Transverse colon (tissue), 4 donors: ENCODE data around the gene NTMT2.

Experiments used
- EP300 ChIP-seq: sonication (generic); formaldehyde crosslinking; IDR thresholded peaks from one replicate; pipeline ENCODE4 v1.6.1; 2017; ENCODE audit warnings: antibody characterized with exemption, low read depth
- POLR2A ChIP-seq: fragments of 450-650 bp; IDR thresholded peaks from one replicate; pipeline ENCODE4 v1.6.1; 2016; ENCODE audit warnings: antibody characterized with exemption, mild to moderate bottlenecking, moderate library complexity
- POLR2AphosphoS5 ChIP-seq, 3 donors: sonication (generic); formaldehyde crosslinking; IDR thresholded peaks; one replicate each; pipeline ENCODE4 v1.6.1; 2016; ENCODE audit warnings: antibody characterized with exemption in 3 of 3
- TF ChIP-seq, protein P1 (sequence below), 5 experiments: fragments of 200-600 bp in 3 of 5; fragments of 450-650 bp in 2 of 5; sonication (generic) in 3 of 5; IDR thresholded peaks; 1 replicate in 2 of 5; 2 replicates in 3 of 5; pipeline ENCODE4 v1.5.1; 2016 to 2017; ENCODE audit warnings: antibody characterized with exemption in 5 of 5, inconsistent platforms in 3 of 5, mild to moderate bottlenecking in 2 of 5, moderate library complexity in 1 of 5

GRCh38 chr1:170200621-170201397 lies 55.0 kb downstream of the NTMT2 start:
- TF ChIP-seq, protein P1, sequence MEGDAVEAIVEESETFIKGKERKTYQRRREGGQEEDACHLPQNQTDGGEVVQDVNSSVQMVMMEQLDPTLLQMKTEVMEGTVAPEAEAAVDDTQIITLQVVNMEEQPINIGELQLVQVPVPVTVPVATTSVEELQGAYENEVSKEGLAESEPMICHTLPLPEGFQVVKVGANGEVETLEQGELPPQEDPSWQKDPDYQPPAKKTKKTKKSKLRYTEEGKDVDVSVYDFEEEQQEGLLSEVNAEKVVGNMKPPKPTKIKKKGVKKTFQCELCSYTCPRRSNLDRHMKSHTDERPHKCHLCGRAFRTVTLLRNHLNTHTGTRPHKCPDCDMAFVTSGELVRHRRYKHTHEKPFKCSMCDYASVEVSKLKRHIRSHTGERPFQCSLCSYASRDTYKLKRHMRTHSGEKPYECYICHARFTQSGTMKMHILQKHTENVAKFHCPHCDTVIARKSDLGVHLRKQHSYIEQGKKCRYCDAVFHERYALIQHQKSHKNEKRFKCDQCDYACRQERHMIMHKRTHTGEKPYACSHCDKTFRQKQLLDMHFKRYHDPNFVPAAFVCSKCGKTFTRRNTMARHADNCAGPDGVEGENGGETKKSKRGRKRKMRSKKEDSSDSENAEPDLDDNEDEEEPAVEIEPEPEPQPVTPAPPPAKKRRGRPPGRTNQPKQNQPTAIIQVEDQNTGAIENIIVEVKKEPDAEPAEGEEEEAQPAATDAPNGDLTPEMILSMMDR (IDR thresholded peaks at IDR 0.05), result no peak
- TF ChIP-seq POLR2AphosphoS5 (IDR thresholded peaks at IDR 0.05) (no peak), POLR2A (no peak), EP300 (no peak)
